Gastroesophageal sphincter (tissue), 4 donors: Measurements from ENCODE around the gene MORN5. TPM values are rescaled to one million over a fixed set of nuclear protein-coding genes. Genes with fewer than 3 reads are reported as not detected.

Experiments used
- ATAC-seq: fragments of 150-250 bp; one replicate; pipeline ENCODE4 v1.9.1; 2016; ENCODE audit warnings: mild to moderate bottlenecking, moderate library complexity
- H3K27ac ChIP-seq, 4 donors: fragments of 200-600 bp; sonication (generic) in 3 of 4; 1 replicate in 3 of 4; 2 replicates in 1 of 4; pipeline ENCODE4 v1.5.1; 2016 to 2019
- H3K27me3 ChIP-seq: fragments of 200-600 bp; sonication (generic); one replicate; pipeline ENCODE4 v1.5.1; 2019
- H3K36me3 ChIP-seq, 2 donors: fragments of 200-600 bp; sonication (generic); one replicate each; pipeline ENCODE4 v1.5.1; 2019; ENCODE audit warnings: control low read depth in 1 of 2
- H3K4me1 ChIP-seq, 3 donors: fragments of 200-600 bp; sonication (generic); 1 replicate in 2 of 3; 2 replicates in 1 of 3; pipeline ENCODE4 v1.5.1; 2016 to 2019; ENCODE audit warnings: control low read depth in 2 of 3
- H3K4me3 ChIP-seq, 2 donors: fragments of 200-600 bp; sonication (generic); one replicate each; pipeline ENCODE4 v1.5.1; 2019; ENCODE audit warnings: mild to moderate bottlenecking in 1 of 2, moderate library complexity in 1 of 2
- H3K9me3 ChIP-seq, 3 donors: fragments of 200-600 bp; sonication (generic); one replicate each; pipeline ENCODE4 v1.5.1; 2017 to 2019; ENCODE audit warnings: control low read depth in 2 of 3
- CTCF ChIP-seq, 4 experiments: fragments of 200-600 bp in 2 of 4; fragments of 450-650 bp in 2 of 4; sonication (generic) in 1 of 4; IDR thresholded peaks; one replicate each; pipeline ENCODE4 v1.5.1; 2017 to 2019; ENCODE audit warnings: antibody characterized with exemption in 4 of 4, mild to moderate bottlenecking in 2 of 4, moderate library complexity in 2 of 4
- EP300 ChIP-seq: sonication (generic); formaldehyde crosslinking; IDR thresholded peaks from one replicate; pipeline ENCODE4 v1.6.1; 2017; ENCODE audit warnings: antibody characterized with exemption, mild to moderate bottlenecking
- POLR2A ChIP-seq, 2 donors: fragments of 450-650 bp; IDR thresholded peaks; one replicate each; pipeline ENCODE4 v1.6.1; 2017; ENCODE audit warnings: antibody characterized with exemption in 2 of 2, mild to moderate bottlenecking in 2 of 2, moderate library complexity in 1 of 2
- POLR2AphosphoS5 ChIP-seq: sonication (generic); formaldehyde crosslinking; IDR thresholded peaks from one replicate; pipeline ENCODE4 v1.6.1; 2017; ENCODE audit warnings: antibody characterized with exemption
- WGBS, 2 donors: methylation state at CpG; one replicate each; pipeline ENCODE4 v1.1.5; 2018; ENCODE audit warnings: low coverage in 1 of 2; 5-methylcytosine and 5-hydroxymethylcytosine counted together
- total RNA-seq, 4 donors: library from RNA; depleted of rRNA; stranded (reverse); fragments of >200 nt; gene quantifications; one replicate each; pipeline ENCODE4 v1.1.0, GENCODE V29; 2016

Gene MORN5
- total RNA-seq, 4 donors from 2014 or later, result 6.2 TPM; not detected in 3

- peaks cover 0 to 15% (median 11%) of the 10 kb centered on the region in 3 donors for H3K4me1 ChIP-seq
- no peak overlapping the region for H3K4me3 ChIP-seq
- H3K36me3 ChIP-seq, result no peaks in the 10 kb centered on the region
- no peaks in the 10 kb centered on the region for H3K27me3 ChIP-seq
- H3K9me3 ChIP-seq, result no peaks in the 10 kb centered on the region
- H3K27ac ChIP-seq, result no peak overlapping the region
- TF ChIP-seq EP300 (no peak), CTCF (IDR thresholded peaks at IDR 0.05) (no peak), POLR2AphosphoS5 (no peak), POLR2A (IDR thresholded peaks at IDR 0.05) (no peak)
- WGBS, 2 donors, result 79% methylated on average over 2 of the region's 4 CpGs; no CpG with 5 or more reads in 1 of the 2 donors
- no peak for ATAC-seq
These were observed 27.2 kb upstream of the MORN5 start for GRCh38 chr9:122132539-122132938.

DNA sequence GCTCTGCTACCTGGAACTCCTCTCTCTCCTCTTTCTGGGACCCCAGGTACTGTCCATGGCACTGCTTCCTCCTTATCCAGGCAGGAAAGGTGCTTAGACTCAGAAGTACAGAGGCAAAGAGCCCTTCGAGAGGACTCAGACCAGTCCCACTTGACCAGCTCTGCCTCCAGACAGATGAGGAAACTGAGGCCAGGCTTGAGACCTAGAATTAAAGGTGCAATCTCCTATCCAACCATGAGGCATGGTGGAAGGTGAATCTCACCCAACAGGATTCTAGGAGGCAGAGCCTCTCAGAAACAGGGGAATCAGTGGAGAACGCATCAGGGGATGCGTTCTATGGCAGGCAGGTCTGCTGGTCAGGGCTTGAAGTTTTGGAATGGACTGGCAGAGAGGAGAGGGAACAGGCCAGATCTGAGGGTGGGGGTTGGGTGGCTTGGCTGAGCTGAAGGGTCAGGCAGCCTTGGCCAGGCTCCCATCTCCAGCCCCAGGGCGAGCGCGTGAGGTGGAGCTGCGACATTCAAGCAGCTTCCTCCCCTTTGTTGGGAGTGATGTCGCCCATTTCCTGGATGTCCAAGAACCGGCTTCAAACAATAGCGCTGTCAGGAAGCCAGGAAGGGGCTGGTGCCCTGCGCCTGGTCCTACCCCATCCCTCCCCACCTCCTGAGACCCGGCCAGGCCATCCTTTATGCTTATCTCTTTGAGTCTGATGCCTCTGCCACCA is 26.3 kb upstream of the MORN5 start:
- peak; percentile 46 for ATAC-seq
- TF ChIP-seq EP300, result no peak
- TF ChIP-seq POLR2A (IDR thresholded peaks at IDR 0.05), result no peak
- no peak for TF ChIP-seq CTCF (IDR thresholded peaks at IDR 0.05)
- no peak for TF ChIP-seq POLR2AphosphoS5
- H3K27ac ChIP-seq, result peak overlapping the region in 2 of 4 donors; percentile 17 to 25

DNA sequence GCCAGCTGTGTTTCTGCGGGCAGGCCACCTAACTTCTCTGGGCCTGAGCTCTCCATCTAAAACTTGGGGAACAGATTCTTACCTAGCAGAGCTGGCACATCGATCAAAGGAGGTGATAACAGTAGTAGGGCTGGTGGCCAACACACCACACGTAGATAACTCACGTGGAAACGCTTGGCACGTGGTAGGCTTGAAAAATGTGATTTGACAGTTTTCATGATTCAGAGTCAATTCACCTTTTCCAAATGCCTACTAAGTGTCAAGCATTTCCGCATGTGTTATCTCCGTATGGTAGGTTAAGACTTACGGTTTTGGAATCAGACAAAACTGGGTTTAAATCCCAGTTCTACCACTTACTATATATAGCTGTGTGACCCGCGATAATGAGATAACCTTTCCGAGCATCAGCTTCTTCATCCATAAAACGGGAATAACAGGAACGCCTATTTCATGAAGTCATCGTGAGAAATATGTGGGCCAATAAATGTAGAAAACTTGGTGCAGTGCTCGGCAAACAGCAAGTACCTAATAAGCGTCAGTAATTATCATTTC is 25.6 kb upstream of the MORN5 start:
- H3K4me1 ChIP-seq, result peaks cover 0 to 15% (median 11%) of the 10 kb centered on the region in 3 donors
- H3K27ac ChIP-seq, result peak overlapping the region in 2 of 4 donors; percentile 17 to 25
- H3K9me3 ChIP-seq, result no peaks in the 10 kb centered on the region
- no peak for TF ChIP-seq CTCF (IDR thresholded peaks at IDR 0.05)
- no peak for TF ChIP-seq POLR2A (IDR thresholded peaks at IDR 0.05)
- TF ChIP-seq EP300, result no peak
- no peak for TF ChIP-seq POLR2AphosphoS5
- no peaks in the 10 kb centered on the region for H3K27me3 ChIP-seq
- no peaks in the 10 kb centered on the region for H3K36me3 ChIP-seq
- WGBS, 2 donors, result 70 to 92% methylated on average over 12 to 16 of the region's 17 CpGs
- no peak for ATAC-seq
- H3K4me3 ChIP-seq, result no peak overlapping the region

More for the DNA sequence above, 26.3 kb upstream of the MORN5 start:
- WGBS, 2 donors, result 67 to 73% methylated on average over 1 to 6 of the region's 12 CpGs
- H3K4me1 ChIP-seq, result peaks cover 0 to 15% (median 11%) of the 10 kb centered on the region in 3 donors
- H3K9me3 ChIP-seq, result no peaks in the 10 kb centered on the region
- no peaks in the 10 kb centered on the region for H3K36me3 ChIP-seq
- no peaks in the 10 kb centered on the region for H3K27me3 ChIP-seq
- H3K4me3 ChIP-seq, result no peak overlapping the region

DNA sequence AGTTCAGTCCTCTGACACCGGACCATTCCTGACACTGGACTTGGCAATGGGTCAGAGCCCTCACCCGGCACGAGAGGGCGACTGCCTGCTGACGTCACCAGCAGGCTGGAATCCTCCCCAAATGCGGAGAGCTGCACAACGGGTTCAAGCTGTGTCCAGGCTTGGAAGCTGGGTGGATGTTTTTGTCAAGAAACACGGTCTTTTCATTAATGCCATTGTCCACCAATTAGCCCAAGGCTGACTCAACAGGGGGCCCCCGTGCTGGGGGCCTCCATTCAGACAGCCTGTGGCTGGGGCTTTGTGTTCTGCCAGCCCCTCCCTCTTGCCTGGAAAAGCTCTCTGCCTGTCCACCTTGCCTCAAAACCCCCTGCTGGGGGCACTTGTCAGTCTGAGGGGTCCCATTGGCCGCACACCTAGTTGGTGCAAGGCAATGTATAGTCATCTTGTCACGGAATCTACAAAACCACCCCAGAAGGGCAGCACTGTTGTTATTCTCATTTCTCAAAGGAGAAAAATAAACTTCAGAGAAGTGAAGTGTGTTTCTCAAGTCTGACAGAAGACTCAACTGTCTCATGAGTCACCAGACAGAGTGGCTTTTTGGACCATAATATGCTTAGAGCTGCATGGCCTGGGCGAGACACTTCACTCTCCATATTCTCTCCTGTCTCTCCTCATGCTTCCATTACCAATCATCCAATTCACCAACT is 24.7 kb upstream of the MORN5 start:
- TF ChIP-seq CTCF (IDR thresholded peaks at IDR 0.05) (no peak), POLR2A (IDR thresholded peaks at IDR 0.05) (no peak), POLR2AphosphoS5 (no peak), EP300 (no peak)
- no peaks in the 10 kb centered on the region for H3K9me3 ChIP-seq
- H3K4me1 ChIP-seq, result peaks cover 0 to 15% (median 11%) of the 10 kb centered on the region in 3 donors
- peak overlapping the region in 1 of 4 donors; percentile 0 for H3K27ac ChIP-seq
- no peak for ATAC-seq
- WGBS, 2 donors, result 57 to 74% methylated on average over 2 to 4 of the region's 12 CpGs
- no peaks in the 10 kb centered on the region for H3K27me3 ChIP-seq
- H3K4me3 ChIP-seq, result no peak overlapping the region
- no peaks in the 10 kb centered on the region for H3K36me3 ChIP-seq
